ENCODE results near the gene NTHL1. TPM values are rescaled to one million over a fixed set of nuclear protein-coding genes. Genes with fewer than 3 reads are reported as not detected.
A peak's percentile ranks its signal among the peaks of the same experiment; 100 is the strongest.

Gene NTHL1
- total RNA-seq, 4 donors from 2014 or later: 3.5 to 13.6 (median 6.4) TPM

GRCh38 chr16:2043667-2044451 is 3.8 kb downstream of the NTHL1 start:
- Histone ChIP-seq H3K4me1 (peaks cover 39 to 51% of the 10 kb centered on the region in 2 donors), H3K36me3 (no peaks in the 10 kb centered on the region), H3K27ac (peak overlapping the region in 3 of 4 donors; percentile 39 to 42 (median 39)), H3K9me3 (no peaks in the 10 kb centered on the region), H3K4me3 (peak overlapping the region in 1 of 4 donors; percentile 4), H3K27me3 (no peaks in the 10 kb centered on the region)
- TF ChIP-seq POLR2A (IDR thresholded peaks at IDR 0.05): no peak
- TF ChIP-seq, protein P1, sequence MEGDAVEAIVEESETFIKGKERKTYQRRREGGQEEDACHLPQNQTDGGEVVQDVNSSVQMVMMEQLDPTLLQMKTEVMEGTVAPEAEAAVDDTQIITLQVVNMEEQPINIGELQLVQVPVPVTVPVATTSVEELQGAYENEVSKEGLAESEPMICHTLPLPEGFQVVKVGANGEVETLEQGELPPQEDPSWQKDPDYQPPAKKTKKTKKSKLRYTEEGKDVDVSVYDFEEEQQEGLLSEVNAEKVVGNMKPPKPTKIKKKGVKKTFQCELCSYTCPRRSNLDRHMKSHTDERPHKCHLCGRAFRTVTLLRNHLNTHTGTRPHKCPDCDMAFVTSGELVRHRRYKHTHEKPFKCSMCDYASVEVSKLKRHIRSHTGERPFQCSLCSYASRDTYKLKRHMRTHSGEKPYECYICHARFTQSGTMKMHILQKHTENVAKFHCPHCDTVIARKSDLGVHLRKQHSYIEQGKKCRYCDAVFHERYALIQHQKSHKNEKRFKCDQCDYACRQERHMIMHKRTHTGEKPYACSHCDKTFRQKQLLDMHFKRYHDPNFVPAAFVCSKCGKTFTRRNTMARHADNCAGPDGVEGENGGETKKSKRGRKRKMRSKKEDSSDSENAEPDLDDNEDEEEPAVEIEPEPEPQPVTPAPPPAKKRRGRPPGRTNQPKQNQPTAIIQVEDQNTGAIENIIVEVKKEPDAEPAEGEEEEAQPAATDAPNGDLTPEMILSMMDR (IDR thresholded peaks at IDR 0.05 in 4 of 5, conservative IDR thresholded peaks at IDR 0.05 in 1 of 5): no peak
- in situ Hi-C loops (cut with MboI; ENCODE audit: low sequenced_read_pairs in 4 of 4): no loop called here
- no peak for DNase-seq
- intact Hi-C loops (cut with DNase I; ENCODE audit: low total_unique reads): no loop called here
- no peak for ATAC-seq

GRCh38 chr16:2042986-2043666 is 4.5 kb downstream of the NTHL1 start:
- ATAC-seq (no peak), DNase-seq (no peak)
- TF ChIP-seq, protein P1 (IDR thresholded peaks at IDR 0.05 in 4 of 5, conservative IDR thresholded peaks at IDR 0.05 in 1 of 5): no peak
- no peak for TF ChIP-seq POLR2A (IDR thresholded peaks at IDR 0.05)
- intact Hi-C loops (cut with DNase I; ENCODE audit: low total_unique reads) (no loop called here), in situ Hi-C loops (cut with MboI; ENCODE audit: low sequenced_read_pairs in 4 of 4) (no loop called here)
- Histone ChIP-seq H3K4me1 (peaks cover 38 to 45% of the 10 kb centered on the region in 2 donors), H3K4me3 (no peak overlapping the region), H3K36me3 (no peaks in the 10 kb centered on the region), H3K27me3 (no peaks in the 10 kb centered on the region), H3K9me3 (no peaks in the 10 kb centered on the region), H3K27ac (peak overlapping the region in 2 of 4 donors; percentile 16 to 42)

GRCh38 chr16:2042171-2042985 is 5.3 kb downstream of the NTHL1 start:
- peak overlapping the region in 3 of 4 donors; percentile 69 to 84 (median 82) for H3K27ac ChIP-seq
- in situ Hi-C loops (cut with MboI; ENCODE audit: low sequenced_read_pairs in 4 of 4): no loop called here
- H3K36me3 ChIP-seq: no peaks in the 10 kb centered on the region
- H3K4me3 ChIP-seq: no peak overlapping the region
- H3K4me1 ChIP-seq: peaks cover 40 to 50% of the 10 kb centered on the region in 2 donors
- TF ChIP-seq POLR2A (IDR thresholded peaks at IDR 0.05): no peak
- TF ChIP-seq, protein P1 (IDR thresholded peaks at IDR 0.05 in 4 of 5, conservative IDR thresholded peaks at IDR 0.05 in 1 of 5): no peak
- ATAC-seq: no peak
- no peaks in the 10 kb centered on the region for H3K9me3 ChIP-seq
- DNase-seq: no peak
- intact Hi-C loops (cut with DNase I; ENCODE audit: low total_unique reads): no loop called here
- no peaks in the 10 kb centered on the region for H3K27me3 ChIP-seq

DNA sequence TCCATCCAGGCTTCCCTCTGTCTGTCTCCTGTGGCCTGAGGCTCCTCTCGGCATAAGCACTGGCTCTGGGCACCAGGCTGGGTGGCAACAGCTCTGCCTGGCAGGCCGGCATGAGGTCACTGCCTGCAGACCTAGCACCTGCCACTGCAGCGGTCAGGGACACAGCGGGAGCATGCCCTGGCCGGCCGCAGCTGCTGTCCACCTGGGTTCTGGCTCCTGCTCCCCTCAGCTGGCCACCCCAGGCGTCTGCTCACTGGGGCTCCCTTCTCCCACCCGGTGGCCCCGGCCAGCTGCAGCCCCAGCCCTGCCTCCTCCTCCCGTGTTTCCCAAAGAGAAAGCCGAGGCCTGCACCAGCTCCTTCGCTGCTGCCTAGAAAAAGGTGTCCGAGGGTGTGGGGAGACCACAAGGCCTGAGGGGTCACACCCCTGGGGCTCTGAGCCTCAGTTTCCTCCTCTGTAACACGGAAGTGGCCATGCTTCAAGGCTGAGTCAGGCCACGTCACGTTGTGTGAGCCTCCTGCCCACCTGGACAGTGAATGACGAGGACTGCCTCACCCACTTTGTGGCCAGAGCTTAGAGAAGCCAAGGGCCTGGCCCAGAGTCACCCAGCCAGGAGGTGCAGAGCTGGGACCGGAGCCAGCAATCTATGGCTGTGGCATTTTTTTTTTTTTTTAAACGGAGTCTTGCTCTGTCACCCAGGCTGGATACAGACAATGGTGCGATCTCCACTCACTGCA is 6.7 kb downstream of the NTHL1 start:
- TF ChIP-seq, protein P1 (IDR thresholded peaks at IDR 0.05 in 4 of 5, conservative IDR thresholded peaks at IDR 0.05 in 1 of 5): no peak
- no peak for TF ChIP-seq POLR2A (IDR thresholded peaks at IDR 0.05)
- Histone ChIP-seq H3K36me3 (no peaks in the 10 kb centered on the region), H3K27ac (peak overlapping the region; percentile 67 to 84 (median 76)), H3K4me1 (peaks cover 36 to 37% of the 10 kb centered on the region in 2 donors), H3K4me3 (no peak overlapping the region), H3K9me3 (no peaks in the 10 kb centered on the region), H3K27me3 (no peaks in the 10 kb centered on the region)
- intact Hi-C loops (cut with DNase I; ENCODE audit: low total_unique reads) (no loop called here), in situ Hi-C loops (cut with MboI; ENCODE audit: low sequenced_read_pairs in 4 of 4) (no loop called here)
- ATAC-seq: peak; percentile 17 to 48
- DNase-seq: peak in 1 of 2 donors; percentile 56

Measured in gastrocnemius medialis (tissue), 4 donors.